GM19240 (cell line): ENCODE results near the gene CUBN.

ENCODE experiments used
- DNase-seq: peaks from one replicate; pipeline ENCODE4 v3.0.0; 2011; ENCODE audit warnings: low spot score; ENCODE audit not compliant: insufficient read length

The CUBN gene

DNA sequence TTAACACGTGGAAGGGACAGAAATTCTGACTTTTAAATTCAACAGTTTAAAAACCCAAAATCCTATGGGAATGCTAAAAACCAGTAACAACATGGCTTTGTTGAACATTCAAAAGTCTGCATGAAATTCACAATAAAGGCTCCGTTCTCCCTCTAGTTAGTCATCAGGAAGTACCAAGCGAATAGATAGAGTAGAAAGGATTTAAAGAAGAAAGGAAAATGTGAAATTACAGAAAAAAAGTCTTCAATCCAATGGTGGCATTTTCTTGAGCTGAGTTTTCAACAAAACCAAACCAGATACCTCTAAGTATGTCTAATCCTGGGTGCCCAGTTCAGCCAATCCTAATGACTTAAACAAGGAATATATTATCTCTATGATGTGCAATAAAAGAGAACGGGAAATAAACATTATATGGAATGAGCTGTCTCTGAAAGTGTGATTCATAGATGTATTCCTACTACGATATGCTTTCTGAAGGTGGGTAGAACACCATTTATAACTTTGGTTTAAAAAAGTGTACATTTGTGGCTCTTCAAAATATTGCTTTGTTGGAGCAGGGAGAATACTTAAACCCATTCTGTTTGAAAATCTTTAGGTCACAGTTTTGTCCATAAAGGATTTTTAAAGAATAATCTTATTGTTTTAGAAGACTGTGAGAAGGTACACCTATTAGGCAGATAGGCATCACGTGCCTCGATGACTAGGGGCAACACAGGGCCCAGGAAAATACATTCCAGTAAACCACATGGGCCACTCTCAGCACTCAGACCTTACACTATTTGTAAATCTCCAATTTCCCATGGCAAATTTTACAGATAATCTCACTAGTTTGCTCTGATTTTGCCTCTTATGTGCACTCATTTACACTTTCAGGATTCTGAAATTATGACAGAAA, 87.7 kb downstream of the CUBN start:
- no peak for DNase-seq

- no peak for DNase-seq
Measured at GRCh38 chr10:17038627-17039026, 91.0 kb downstream of the CUBN start.

DNA sequence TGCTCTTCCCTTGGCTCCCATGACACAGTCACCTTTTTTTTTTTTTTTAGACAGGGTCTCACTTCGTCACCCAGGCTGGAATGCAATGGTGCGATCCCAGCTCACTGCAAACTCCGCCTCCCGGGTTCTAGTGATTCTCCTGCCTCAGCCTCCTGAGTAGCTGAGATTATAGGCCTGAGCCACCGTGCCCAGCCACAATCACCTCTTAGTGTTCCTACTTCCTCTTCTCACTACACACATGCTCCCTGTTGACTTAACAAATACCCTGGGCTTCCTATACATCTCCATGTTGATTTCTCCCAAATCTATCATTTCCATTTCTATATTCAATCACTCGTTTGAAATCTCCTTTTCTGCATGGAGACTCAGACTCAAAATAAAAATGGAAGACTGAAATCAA, 91.7 kb downstream of the CUBN start:
- no peak for DNase-seq

DNA sequence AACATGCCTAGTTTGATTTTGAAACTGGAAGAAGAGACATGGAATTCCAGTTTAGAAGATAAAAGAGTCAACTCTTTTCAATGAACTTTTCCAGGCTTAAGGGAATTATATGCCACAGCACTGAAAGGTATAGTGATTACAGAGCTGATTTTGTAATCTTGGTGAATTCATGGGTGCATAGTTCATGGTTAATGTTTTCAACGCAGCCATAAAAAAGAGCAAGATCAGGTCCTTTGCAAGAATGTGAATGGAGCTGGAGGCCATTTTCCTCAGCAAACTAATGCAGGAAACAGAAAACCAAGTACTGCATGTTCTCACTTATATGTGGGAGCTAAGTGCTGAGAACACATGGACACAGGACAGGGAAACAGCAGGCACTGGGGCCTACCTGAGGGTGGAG, 94.2 kb downstream of the CUBN start:
- DNase-seq: no peak

- no peak for DNase-seq
Measured at GRCh38 chr10:17033529-17034260, 95.9 kb downstream of the CUBN start.

DNA sequence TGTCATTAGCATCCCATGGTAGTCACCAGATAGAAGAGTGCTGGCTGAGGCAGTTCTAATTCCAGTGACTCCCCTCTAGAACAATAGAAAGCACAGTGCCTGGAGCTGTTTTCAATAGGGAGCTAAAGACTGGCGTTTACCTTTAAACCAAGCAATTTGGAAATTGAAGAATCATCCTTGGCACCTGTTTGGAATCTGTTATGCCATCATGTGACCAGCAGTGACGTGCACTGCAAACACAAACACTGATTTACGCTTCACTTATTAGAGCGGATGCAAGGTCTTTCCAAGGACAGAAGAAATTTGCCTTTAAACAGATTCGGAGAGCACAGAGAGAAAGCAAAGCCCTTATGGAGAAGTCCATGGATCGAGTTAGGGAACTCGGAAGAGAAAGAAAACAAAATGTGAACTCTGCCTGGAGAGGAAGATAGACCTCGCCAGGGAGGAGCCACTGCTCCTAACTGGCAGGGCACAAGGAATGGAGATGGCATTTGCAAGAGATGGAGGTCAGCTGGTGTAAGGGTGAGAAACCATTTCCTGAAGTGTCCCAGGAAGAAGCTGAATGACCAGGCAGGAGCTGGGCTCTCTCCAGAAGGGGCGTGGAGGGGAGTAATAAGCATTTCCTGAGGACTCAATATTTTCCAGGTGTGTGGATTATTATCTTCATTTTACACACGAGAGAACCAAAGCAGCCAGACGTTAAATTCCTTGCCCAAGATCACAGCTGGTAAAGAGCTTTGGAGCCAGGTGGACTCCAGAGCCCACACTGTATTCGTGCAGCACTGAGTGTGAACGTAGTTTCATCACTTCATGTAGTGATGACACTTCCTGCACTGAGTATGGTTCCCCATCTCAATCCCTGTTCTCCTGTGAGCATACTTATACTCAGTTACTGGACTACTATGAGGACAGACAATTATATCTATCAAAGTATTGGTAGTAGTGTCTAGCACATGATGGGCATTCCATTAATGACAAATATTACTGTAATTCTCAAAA, 97.7 kb downstream of the CUBN start:
- no peak for DNase-seq

- no peak for DNase-seq
Measured at GRCh38 chr10:17029581-17030271, 99.9 kb downstream of the CUBN start.

GRCh38 chr10:17029239-17029580, 100.4 kb downstream of the CUBN start:
- DNase-seq: no peak

DNA sequence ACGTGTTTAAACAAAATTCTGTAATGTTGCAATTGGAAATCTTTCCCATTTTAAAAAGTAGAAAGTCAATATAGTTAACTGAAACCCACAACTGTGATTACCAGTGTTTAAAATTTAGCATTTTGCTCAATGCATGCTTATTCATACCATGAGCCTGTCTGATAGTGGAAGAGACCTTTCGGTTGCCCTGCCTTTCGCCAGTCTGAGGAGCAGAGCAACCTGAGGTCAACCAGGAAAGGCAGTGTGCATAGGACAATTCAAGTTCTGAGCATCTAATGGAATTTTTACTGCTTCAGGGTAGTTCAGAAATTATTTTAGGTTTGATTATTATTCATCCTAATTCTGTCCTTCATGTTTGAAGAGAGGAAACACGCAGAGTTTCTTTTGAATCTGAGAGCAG, 100.8 kb downstream of the CUBN start:
- DNase-seq: no peak

- no peak for DNase-seq
Measured at GRCh38 chr10:17026686-17027485, 102.7 kb downstream of the CUBN start.

DNA sequence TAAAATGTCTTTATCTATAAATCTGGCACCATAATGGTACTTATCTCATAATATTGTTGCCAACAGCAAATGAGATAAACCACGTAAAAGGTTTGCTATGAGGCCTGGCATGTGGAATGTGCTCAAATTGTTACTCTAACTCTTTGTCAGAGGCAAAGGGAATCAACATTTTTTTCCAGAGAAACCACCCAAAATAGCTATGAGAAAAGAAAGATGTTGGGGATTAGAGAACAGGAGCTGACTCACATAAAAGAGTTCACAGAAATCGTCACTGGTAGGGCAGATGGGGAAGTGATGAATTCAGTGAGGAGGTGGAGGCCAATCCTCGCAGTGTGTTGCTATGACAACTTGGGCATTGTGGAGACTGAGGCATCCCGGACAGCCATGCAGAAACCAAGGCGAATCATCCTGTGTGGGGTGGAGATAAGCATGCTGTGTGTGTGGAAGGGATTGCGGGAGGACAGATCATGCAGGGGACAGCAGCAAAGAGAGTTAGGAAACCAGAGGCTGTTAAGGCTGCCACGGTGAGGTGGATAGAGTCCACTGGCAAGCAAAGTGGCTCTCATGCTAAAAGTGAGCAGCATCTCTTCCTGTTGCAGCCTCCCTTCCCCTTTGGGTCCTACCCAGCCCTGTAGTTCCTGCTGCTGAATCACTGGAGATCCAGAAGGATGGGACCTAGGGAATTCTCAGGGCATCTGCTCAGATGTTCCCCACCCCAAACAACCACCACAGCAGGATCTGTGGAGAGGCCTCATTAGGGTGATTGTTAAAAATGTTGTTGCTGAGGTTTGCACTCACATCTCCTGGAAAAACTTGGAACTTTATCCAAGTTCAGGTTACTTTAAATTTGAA, 103.9 kb downstream of the CUBN start:
- DNase-seq: no peak

DNA sequence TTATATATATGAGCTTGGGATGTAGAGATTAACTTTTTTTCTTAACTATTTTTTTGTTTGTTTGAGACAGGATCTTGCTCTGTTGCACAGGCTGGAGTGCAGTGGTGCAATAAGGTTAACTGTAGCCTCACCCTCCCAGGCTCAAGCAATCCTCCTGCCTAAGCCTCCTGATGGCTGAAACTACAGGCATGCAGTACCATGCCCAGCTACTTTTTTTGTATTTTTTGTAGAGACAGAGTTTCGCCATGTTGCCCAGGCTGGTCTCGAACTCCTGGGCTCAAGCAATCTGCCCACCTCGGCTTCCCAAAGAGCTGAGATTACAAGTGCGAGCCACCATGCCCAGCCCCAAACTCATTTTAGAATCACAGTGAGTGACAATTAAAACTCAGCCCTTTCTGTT, 105.2 kb downstream of the CUBN start:
- DNase-seq: no peak

DNA sequence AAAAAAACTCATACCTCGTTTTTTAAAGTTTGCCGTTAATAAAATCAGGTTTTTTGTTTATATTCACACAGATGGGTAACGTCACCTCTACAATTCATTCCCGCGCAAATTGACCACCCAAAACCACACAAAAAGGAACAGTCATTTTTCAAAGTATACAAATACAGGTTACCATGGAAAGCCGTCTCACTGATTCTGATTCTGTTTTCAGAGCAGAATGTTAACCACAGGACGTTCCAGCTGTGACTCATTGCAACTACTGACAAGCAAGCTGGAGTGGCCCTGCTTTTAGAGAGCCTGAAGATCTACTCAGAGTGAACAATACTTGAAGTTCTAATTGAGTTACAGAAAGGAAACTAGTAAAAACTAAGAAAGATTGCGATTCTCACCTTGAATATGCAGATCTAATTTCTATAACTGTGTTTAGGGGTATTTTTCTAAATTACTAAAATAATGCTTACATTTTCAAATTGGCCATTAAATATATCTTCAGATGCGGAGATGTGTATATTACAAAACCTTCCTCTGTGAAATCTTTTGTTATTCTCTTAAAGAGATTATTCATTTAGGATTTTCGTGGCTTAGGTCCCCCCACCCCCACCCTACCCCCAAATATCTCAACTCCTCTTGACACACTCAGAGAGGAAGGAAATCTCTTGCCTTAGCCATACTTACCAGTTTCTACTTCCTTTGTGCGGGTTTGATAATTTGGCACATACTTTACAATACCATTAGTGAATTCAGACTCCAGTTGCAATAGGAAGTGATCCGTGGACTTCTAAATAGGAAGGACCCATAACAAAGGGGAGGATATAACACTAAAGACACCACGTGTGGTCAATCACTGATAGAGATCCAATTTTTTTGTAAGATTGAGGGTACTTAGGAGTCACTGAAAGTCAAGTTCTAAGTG, 106.0 kb downstream of the CUBN start:
- DNase-seq: peak; percentile 45

GRCh38 chr10:17022896-17023295, 106.7 kb downstream of the CUBN start:
- DNase-seq: no peak

DNA sequence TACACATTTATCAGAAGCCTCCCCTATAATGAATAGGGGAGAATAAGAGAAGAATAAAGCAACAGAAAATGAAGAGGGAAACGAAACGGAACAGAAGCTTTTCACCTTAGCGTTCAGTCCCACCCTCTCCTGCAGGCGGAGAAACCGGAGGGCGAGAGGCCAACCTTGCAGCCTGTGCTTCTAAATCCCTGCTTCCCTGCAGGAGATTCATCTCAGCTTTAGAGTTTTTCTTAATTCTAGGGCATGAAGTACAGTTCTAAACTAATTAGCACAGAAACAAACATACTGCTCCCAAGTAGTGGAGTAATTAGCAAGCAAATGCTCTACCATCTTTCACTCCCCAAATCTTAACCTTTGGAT, 107.2 kb downstream of the CUBN start:
- DNase-seq: no peak

- DNase-seq: no peak
Measured at GRCh38 chr10:17021656-17022465, 107.8 kb downstream of the CUBN start.

- no peak for DNase-seq
Measured at GRCh38 chr10:17019696-17020095, 109.9 kb downstream of the CUBN start.
